ENCODE data around the gene RYK. TPM values are rescaled to one million over a fixed set of nuclear protein-coding genes. Genes with fewer than 3 reads are reported as not detected.
A peak's percentile ranks its signal among the peaks of the same experiment; 100 is the strongest.

Gene RYK
- total RNA-seq, 1 donor from 2014 or later = 34.2 TPM

- no peak for DNase-seq
- intact Hi-C loops (cut with DNase I) = no loop called here
- no peak for ATAC-seq (ENCODE audit: poor library complexity)
These were observed 60.8 kb downstream of the RYK start for GRCh38 chr3:134189849-134190248.

- DNase-seq (no peak), ATAC-seq (ENCODE audit: poor library complexity) (no peak)
- intact Hi-C loops (cut with DNase I) = no loop called here
These were observed 64.3 kb downstream of the RYK start for GRCh38 chr3:134186391-134186790.

GRCh38 chr3:134180761-134181160 lies 69.9 kb downstream of the RYK start:
- DNase-seq = no peak
- ATAC-seq (ENCODE audit: poor library complexity) = no peak
- intact Hi-C loops (cut with DNase I) = no loop called here

GRCh38 chr3:134179508-134179907 lies 71.2 kb downstream of the RYK start:
- ATAC-seq (ENCODE audit: poor library complexity) (no peak), DNase-seq (no peak)
- intact Hi-C loops (cut with DNase I) = no loop called here

- DNase-seq (no peak), ATAC-seq (ENCODE audit: poor library complexity) (no peak)
- intact Hi-C loops (cut with DNase I) = no loop called here
These were observed 87.6 kb downstream of the RYK start for GRCh38 chr3:134163096-134163495.

- DNase-seq = no peak
- intact Hi-C loops (cut with DNase I) = no loop called here
- no peak for ATAC-seq (ENCODE audit: poor library complexity)
These were observed 88.6 kb downstream of the RYK start for GRCh38 chr3:134161898-134162615.

GRCh38 chr3:134155446-134155845 lies 95.2 kb downstream of the RYK start:
- ATAC-seq (ENCODE audit: poor library complexity) = no peak
- intact Hi-C loops (cut with DNase I) = no loop called here
- DNase-seq = no peak

GRCh38 chr3:134153761-134154160 lies 96.9 kb downstream of the RYK start:
- intact Hi-C loops (cut with DNase I) = no loop called here
- no peak for ATAC-seq (ENCODE audit: poor library complexity)
- DNase-seq = no peak

- DNase-seq (no peak), ATAC-seq (ENCODE audit: poor library complexity) (no peak)
- intact Hi-C loops (cut with DNase I) = no loop called here
These were observed 100.2 kb downstream of the RYK start for GRCh38 chr3:134150476-134150875.

GRCh38 chr3:134149286-134149685 lies 101.4 kb downstream of the RYK start:
- DNase-seq (no peak), ATAC-seq (ENCODE audit: poor library complexity) (peak; percentile 30)
- intact Hi-C loops (cut with DNase I) = no loop called here

- no peak for ATAC-seq (ENCODE audit: poor library complexity)
- intact Hi-C loops (cut with DNase I) = no loop called here
- DNase-seq = no peak
These were observed 102.1 kb downstream of the RYK start for GRCh38 chr3:134148534-134148933.

GRCh38 chr3:134147411-134147810 lies 103.2 kb downstream of the RYK start:
- intact Hi-C loops (cut with DNase I) = no loop called here
- DNase-seq (no peak), ATAC-seq (ENCODE audit: poor library complexity) (no peak)

GRCh38 chr3:134146666-134147065 lies 104.0 kb downstream of the RYK start:
- intact Hi-C loops (cut with DNase I) = no loop called here
- DNase-seq = no peak
- no peak for ATAC-seq (ENCODE audit: poor library complexity)

- DNase-seq (no peak), ATAC-seq (ENCODE audit: poor library complexity) (no peak)
- intact Hi-C loops (cut with DNase I) = no loop called here
These were observed 105.5 kb downstream of the RYK start for GRCh38 chr3:134145183-134145582.

GRCh38 chr3:134144694-134145093 lies 106.0 kb downstream of the RYK start:
- DNase-seq = no peak
- no peak for ATAC-seq (ENCODE audit: poor library complexity)
- intact Hi-C loops (cut with DNase I) = no loop called here

GRCh38 chr3:134143828-134144401 lies 106.7 kb downstream of the RYK start:
- intact Hi-C loops (cut with DNase I) = no loop called here
- ATAC-seq (ENCODE audit: poor library complexity) (no peak), DNase-seq (no peak)

GRCh38 chr3:134136604-134137003 lies 114.1 kb downstream of the RYK start:
- intact Hi-C loops (cut with DNase I) = no loop called here

GRCh38 chr3:134134698-134135415 lies 115.8 kb downstream of the RYK start:
- ATAC-seq (ENCODE audit: poor library complexity) (no peak), DNase-seq (no peak)
- intact Hi-C loops (cut with DNase I) = no loop called here

More at GRCh38 chr3:134136604-134137003, 114.1 kb downstream of the RYK start:
- DNase-seq (no peak), ATAC-seq (ENCODE audit: poor library complexity) (no peak)

GRCh38 chr3:134134240-134134639 lies 116.4 kb downstream of the RYK start:
- ATAC-seq (ENCODE audit: poor library complexity) = no peak
- intact Hi-C loops (cut with DNase I) = no loop called here
- DNase-seq = no peak

- intact Hi-C loops (cut with DNase I) = no loop called here
- ATAC-seq (ENCODE audit: poor library complexity) = no peak
- DNase-seq = no peak
These were observed 117.7 kb downstream of the RYK start for GRCh38 chr3:134132961-134133360.

Measured in Right ventricle myocardium superior (tissue), 1 donor.